Kasumi-1 (cell line): ENCODE results near the gene DDX24.
"Not testable (repeated sequence)": the region's sequence is repeated elsewhere in the genome, so short reads cannot be mapped to it uniquely, and the experiment has no call there.

ENCODE experiments used
- DNase-seq, 2 experiments: peaks; one replicate each; lab custom pipeline; 2025; lab: John Stamatoyannopoulos, UW

DDX24 gene

DNA sequence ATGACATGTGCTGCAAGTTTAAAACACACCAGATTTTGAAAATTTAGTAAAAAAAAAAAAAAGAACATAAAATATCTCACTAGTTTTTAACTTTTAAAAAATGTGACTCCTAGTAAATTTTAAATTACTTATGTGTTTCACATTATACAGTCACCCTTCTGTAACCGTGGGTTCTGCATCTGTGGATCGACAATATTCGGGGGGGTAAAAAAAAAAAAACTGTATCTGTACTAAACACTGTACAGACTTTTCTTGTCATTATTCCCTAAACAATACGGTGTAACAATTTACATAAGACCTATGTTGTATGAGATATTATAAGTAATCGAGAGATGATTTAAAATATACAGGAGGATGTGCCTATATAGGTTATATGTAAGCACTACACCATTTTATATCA, 3.2 kb downstream of the DDX24 start:
- no peak for DNase-seq

DNA sequence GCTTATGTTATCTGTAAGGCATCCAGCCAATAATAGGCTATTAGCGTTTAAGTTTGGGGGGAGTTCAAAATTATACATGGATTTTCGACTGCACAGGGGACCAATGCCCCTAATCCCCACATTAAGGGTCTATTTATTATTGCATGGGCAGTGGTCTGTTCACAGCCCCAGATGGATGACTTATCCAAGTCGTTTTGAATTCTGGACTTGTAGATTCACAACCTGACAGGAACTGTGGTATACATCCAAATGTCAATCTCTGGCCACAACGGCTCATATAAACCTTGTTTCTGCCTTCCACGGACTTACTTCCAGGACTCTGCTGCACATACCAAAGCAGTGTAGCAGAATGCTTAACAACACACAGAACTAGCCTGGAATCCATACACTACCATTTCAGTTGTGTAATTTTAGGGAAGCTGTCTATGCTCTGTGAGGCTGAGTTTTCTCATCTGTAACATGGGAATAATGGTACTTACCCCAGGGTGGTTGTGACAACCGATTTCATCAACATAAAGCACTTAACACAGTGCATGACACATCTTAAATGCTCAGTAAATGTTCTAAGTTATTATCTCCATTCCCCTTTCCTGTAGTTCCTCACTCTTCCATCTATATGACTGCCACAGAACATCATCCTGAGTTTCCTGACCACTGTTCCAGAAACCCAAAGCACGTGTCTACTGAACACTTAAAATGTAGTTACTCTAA, 3.7 kb downstream of the DDX24 start:
- no peak for DNase-seq

DNA sequence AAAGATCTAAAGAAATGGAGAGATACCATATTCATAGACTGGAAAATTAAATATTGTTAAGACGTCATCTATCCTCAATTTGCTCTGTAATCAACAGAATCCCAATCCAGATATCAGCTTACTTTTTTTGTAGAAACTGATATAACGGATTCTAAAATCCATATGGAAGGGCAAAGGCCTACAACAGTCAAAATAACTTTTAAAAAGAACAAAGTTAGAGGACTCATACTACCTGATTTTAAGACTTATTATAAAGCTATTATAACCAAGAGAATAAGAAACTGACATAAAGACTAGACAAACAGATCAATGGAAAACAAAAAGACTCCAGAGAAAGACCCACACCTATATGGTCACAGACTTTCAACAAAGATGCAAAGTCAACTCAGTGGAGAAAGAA, 6.0 kb downstream of the DDX24 start:
- no peak for DNase-seq

- DNase-seq: no peak
Measured at GRCh38 chr14:94074534-94074933, 6.5 kb downstream of the DDX24 start.

- DNase-seq: not testable (repeated sequence)
Measured at GRCh38 chr14:94072076-94072475, 8.9 kb downstream of the DDX24 start.

DNA sequence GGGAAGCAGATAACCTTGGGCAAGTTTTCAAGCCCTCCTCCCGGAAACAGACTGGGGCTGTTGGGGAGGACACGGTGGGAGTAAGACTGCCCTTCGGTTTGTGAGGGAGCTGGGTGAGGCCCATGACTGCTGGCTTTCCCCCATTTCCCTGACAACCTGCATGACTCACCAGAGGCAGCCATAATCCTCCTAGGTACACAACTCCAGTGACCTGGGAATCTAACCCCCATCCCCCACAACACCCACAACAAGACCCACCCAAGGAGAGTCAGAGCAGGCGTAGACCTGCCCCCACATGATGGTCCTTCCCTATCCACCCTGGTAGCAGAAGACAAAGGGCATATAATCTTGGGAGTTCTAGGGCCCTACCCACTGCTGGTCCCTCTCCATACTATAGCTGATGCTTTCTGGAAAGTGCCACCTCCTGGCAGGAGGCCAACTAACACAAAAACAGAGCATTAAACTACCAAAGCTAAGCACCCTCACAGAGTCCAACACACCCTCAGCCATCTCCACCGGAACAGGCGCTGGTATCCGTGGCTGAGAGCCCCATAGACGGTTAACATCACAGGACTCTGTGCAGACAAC, 14.8 kb downstream of the DDX24 start:
- DNase-seq: no peak

DNA sequence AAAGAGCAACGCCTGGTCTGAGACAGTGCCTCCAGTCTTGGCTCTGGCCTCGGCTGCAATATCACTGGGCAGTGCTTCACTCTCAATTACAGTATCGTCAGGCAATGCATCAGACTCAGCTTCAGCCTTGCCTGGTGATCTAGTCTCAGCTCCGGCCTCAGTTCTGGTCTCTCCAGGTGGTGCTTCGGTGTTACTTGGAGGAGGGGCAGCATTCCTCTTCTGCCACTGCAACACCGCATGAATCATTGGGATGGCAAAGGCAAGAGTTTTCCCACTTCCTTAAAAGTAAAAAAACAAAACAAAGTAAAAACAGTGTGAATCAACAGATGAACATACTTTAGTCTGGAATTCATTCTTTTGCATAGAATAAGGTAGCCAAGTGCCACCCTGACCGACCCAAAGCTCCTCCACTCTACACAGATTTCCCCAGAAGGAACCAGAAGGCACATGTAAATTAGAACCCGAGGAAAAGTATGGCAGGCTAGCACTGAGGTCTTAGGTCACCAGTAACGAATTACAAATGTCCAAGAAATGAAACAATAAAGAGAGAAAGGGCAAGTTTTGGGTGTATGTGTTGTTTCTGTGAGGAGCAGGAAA, 18.6 kb downstream of the DDX24 start:
- no peak for DNase-seq

DNA sequence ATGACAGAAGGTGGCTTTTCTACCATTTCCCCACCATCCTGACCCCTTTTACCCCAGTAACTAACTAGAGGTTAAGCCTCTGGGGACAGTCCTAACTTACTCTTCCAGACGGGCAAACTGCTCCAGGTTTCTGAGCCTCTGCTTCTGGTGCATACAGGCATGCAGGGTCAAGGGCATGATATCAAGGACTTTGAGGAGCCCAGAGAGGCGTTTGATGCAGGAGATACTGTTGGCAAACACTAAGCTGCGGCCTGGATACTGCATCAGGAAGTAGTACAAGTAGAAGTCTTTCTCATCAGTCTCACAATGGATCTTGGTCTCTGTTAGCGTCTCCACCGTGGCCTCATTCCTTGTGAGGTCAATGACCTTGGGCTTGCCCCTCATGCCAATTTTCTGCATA, 21.0 kb downstream of the DDX24 start:
- DNase-seq: no peak

DNA sequence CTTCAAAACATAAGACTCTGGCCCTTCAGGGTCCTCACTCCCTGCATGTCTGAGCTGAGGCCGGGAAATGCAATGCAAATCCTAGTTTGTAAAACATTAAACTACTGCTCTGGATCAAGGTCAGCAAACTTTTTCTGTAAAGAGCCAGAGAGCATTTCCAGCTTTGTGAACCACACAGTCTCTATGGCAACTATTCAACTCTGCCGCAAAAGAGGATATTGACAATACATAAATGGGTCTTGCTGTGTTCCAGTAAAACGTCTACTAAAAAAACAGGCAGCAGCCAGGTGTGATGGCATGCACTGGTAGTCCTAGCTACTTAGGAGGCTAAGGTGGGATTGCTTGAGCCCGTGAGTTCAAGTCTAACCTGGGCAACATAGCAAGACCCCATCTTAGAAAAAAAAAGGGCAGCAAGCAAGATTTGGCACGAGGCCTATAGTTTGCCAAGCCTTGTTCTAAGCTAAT, 22.3 kb downstream of the DDX24 start:
- DNase-seq: no peak

GRCh38 chr14:94058128-94058673, 22.8 kb downstream of the DDX24 start:
- peak in 1 of 2 experiments; percentile 8 for DNase-seq

DNA sequence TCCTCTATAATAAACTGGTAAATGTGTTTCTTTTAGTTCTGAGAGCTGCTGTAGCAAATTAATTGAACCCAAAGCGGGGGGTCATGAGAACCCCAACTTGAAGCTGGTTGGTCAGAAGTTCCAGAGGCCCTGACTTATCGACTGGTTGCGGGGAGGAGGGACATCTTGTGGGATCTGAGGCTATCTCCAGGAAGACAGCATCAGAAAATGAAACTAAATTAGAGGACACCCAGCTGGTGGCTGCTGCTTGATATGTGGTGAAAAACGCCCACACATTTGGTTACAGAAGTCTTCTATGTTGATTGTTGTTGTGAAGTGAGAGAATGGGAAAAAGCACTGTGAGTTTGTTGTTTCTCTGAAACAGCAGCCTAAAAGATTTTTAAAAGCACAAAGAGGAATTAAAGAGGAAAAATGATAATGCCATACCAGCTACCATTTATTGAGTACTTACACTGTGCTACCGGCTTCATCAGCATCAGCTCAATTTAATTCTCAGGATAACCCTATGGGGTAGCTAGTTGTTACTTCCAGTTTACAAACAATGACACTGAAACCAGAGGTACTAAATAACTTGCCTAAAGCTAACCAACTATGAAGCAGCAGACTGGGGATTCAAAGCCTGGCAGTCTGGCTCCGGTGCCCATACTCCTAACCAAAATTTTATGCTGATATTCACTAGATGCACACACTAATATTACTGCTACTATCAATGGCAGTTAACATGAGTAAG, 24.3 kb downstream of the DDX24 start:
- no peak for DNase-seq

DNA sequence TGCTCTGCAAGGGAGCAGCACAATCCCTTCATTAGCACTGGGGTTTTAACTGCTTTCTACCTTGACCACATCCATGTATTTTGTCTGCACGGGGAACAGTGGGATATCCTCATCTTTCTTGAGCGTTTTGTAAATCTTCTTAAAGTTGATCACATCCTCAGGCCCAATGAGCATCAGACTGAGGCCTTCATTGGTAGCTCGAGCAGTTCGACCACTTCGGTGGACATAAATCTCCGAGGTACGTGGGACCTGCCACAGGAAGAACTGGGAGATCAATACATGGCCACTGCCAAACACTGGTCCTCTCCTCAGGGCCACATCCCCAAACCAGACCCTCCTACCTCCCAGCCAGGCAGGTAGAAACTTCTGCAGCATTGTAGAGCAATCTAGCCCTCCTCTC, 26.1 kb downstream of the DDX24 start:
- no peak for DNase-seq

- no peak for DNase-seq
Measured at GRCh38 chr14:94054401-94054800, 26.6 kb downstream of the DDX24 start.

DNA sequence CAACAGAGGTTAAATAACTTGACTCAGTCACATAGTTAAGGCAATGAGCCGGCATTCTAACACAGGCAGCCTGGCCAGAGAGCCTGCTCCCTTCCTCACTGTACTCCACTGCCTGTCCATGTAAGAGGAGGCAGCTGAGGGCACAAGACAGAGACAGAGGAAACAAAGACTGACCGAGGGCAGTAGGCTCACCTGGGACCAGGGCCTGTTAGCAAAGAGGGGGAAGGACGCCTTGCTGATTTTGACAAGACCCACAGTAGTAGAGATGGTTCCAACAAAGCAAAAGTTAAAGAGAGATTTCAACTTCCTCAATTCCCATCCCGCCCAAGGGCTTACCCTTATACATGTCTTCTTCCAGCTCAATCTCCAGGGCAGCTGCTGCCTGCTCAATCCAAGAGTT, 28.3 kb downstream of the DDX24 start:
- DNase-seq: peak; percentile 6 to 17

DNA sequence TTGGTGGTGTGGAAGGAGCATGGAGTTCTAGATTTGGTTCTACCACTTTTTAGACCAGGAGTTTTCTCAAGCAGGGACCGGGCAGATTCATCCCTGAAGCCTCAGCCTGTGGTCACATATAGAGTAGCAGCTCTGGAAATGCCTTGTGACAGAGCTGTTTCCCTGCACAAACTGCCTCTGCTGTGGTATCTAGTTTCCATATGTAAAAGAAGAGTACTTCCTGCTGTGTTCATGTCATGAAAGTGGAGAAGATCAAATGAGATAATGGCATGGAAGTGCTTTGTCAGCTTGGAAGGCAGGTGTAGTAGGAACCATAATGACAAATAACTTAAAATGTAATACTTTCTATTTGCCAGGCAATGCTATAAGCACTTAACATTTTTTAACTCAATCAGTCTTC, 28.8 kb downstream of the DDX24 start:
- no peak for DNase-seq

- no peak for DNase-seq
Measured at GRCh38 chr14:94051779-94052178, 29.2 kb downstream of the DDX24 start.

DNA sequence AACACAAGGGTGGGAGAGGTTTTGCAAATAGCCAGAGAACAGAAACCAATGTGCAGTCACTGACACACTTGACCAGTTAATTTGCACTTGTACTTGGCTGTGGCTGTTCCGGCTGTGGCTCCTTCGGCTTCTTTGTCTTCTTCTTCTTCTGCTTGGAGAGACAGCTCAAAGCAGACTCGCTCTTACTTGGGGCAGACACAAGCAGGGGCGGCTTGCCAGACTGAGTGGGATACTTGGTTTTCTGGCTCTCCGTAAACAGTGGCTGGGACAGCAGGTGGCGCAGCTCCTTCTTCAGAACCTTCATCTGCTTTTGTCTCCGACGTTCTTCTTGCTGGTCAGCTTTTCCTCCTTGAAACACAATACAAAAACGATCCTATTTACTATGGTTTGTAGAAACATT, 29.9 kb downstream of the DDX24 start:
- DNase-seq: peak; percentile 33 to 35

- DNase-seq: no peak
Measured at GRCh38 chr14:94050231-94050880, 30.6 kb downstream of the DDX24 start.

DNA sequence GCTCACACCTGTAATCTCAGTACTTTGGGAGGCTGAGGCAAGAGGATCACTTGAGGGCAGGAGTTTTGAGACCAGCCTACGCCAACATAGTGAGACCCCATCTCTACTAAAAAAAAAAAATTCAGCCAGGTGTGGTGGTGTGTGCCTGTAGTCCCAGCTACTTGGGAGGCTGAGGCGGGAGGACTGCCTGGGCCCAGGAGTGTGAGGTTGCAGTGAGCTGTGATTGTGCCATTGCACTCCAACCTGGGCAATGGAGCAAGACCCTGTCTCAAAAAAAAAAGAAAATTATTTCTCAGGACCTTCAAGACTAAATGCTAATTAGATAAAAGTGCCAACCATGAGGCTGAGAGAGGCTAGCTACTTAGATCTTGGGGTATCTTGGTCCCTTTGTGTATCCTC, 31.4 kb downstream of the DDX24 start:
- no peak for DNase-seq

GRCh38 chr14:94048691-94049624, 32.0 kb downstream of the DDX24 start:
- no peak for DNase-seq

DNA sequence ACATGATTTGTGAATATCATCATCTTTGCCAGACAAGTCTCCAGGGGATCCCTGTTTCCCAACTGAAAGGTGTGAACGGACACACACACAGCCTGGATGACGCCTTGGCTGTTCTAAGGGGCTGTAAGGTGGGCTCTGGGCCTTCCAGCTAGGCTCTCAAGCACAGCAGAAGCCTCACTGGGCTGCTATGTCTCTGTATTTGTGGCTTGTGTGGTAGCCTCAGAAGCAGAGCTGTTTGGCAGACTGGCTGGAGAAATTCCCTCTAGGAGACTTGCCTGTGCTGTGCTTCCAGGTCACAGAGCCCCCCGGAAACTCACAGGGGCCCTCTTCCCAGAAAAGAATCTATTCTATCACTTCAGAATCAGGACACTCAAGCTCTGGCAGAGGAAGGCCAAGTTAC, 33.4 kb downstream of the DDX24 start:
- no peak for DNase-seq
